SK-N-SH (cell line): ENCODE data around the gene C2CD3.

Experiments
- CTCF ChIP-seq: fragments of 200-600 bp; sonication (generic); IDR thresholded peaks from 2 replicates; pipeline ENCODE4 v1.6.1; 2017; ENCODE audit warnings: antibody characterized with exemption, mild to moderate bottlenecking, moderate library complexity
- FOXM1 ChIP-seq: IDR thresholded peaks from 2 replicates; pipeline ENCODE4 v1.4.0; 2012; ENCODE audit warnings: low read depth, mild to moderate bottlenecking
- GATA2 ChIP-seq: sonication (generic); formaldehyde crosslinking; IDR thresholded peaks from 2 replicates; pipeline ENCODE4 v1.5.0; 2020; ENCODE audit warnings: mild to moderate bottlenecking, missing genetic modification reagents

DNA sequence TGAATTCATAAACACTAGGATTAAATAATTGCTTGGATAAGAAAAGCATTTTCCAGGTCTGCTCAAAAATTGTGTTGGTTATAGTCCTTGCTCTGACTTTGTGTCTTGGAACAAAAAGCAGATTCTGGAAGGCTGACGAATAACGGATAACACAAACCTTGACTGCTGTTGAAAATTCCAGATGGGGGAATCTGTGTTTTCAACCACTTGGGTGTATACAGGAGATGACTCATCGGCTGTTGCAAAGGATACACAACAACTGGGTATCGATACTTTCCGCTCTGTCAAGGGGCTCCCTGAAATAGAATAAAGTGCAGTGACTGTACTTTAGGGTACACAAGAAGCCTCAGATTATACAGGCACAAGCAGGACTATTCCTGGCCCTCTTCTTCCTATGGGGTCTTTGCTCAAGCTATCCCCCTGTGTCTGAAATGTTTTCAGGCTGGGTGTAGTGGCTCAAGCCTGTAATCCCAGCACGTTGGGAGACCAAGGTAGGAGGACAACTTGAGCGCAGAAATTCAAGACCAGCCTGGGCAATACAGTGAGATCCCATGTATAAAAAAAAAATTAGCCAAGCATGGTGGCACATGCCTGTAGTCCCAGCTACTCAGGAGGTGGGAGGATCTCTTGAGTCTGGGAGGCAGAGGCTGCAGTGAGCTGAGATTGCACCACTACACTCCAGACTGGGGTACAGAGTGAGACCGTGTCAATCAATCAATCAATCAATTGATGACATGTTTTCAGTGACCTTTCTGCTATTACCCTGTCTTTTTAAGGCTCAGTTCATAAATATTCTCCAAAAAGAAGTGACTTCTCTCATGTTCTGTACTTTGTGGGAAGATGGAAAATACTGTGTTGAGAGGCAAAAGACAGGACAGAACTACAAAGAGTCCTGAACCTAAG, 113.3 kb downstream of the C2CD3 start:
- TF ChIP-seq CTCF (no peak), FOXM1 (no peak), GATA2 (CRISPR knock-in tag) (no peak)
